GM18951 (cell line): ENCODE data around the gene AGBL5.

Source experiments
- POLR2A ChIP-seq: IDR thresholded peaks from 4 replicates; pipeline ENCODE4 v1.6.1; 2011; ENCODE audit warnings: mild to moderate bottlenecking; ENCODE audit not compliant: insufficient read length, insufficient read depth; ENCODE audit errors: extremely low read depth
- in situ Hi-C: fragments of 300-500 bp; cut with MboI; formaldehyde crosslinking; loops from one replicate; pipeline ENCODE4 v1.12.0; 2022; ENCODE audit warnings: low sequenced_read_pairs, mixed read lengths, inconsistent platforms; ENCODE audit not compliant: unreplicated experiment

The AGBL5 gene, protein sequence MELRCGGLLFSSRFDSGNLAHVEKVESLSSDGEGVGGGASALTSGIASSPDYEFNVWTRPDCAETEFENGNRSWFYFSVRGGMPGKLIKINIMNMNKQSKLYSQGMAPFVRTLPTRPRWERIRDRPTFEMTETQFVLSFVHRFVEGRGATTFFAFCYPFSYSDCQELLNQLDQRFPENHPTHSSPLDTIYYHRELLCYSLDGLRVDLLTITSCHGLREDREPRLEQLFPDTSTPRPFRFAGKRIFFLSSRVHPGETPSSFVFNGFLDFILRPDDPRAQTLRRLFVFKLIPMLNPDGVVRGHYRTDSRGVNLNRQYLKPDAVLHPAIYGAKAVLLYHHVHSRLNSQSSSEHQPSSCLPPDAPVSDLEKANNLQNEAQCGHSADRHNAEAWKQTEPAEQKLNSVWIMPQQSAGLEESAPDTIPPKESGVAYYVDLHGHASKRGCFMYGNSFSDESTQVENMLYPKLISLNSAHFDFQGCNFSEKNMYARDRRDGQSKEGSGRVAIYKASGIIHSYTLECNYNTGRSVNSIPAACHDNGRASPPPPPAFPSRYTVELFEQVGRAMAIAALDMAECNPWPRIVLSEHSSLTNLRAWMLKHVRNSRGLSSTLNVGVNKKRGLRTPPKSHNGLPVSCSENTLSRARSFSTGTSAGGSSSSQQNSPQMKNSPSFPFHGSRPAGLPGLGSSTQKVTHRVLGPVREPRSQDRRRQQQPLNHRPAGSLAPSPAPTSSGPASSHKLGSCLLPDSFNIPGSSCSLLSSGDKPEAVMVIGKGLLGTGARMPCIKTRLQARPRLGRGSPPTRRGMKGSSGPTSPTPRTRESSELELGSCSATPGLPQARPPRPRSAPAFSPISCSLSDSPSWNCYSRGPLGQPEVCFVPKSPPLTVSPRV

DNA sequence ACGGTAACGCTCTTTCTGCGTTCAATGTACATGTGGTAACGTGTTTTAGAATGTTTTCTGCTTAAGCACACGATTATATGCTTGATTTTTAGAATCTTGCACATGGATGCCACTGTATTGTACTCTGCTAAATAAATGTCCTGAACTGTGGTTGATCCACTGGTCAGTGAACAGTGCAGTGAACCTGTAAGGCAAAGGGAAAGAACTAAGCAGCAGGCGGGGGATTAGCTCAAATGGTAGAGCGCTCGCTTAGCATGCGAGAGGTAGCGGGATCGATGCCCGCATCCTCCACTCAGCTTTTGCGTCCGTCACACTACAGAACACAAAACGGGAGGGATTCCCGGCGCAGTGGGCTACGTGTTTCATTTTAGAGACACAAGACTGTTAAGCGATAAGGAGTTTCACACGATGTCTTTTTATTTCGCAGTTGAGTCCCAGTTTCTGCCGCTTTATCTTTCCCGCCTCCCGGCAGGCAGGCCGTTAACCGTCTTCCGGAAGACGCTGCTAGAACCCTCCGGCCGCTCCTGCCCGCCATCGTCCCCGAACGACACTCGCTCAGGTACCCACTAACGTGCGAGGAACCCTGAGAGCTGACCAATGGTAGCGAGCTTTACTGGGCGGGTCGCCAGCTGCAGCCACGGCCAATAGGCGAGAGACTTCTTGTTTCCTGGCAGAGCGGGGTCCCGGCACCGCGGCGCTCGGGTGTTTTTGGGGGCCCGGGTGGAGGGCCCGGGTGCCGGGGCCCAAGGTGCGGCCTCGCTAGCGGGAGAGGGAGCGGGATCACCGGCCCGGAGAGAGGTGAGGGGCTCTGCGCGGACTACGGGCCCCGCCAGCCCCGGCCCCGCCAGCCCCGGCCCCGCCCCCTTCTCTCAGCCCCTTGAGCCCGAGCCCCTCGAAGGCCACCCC lies at the start of gene AGBL5:
Gene AGBL5 (plus strand): TSS at position 673 of the 906 bp plus-strand sequence. CDS start 1,291 bp downstream, outside the sequence.
- in situ Hi-C loops, result no loop called here
- peak; percentile 68 for TF ChIP-seq POLR2A

- TF ChIP-seq POLR2A, result no peak
- in situ Hi-C loops, result no loop called here
These were observed 49.5 kb upstream of the AGBL5 start for GRCh38 chr2:27001950-27002349.

DNA sequence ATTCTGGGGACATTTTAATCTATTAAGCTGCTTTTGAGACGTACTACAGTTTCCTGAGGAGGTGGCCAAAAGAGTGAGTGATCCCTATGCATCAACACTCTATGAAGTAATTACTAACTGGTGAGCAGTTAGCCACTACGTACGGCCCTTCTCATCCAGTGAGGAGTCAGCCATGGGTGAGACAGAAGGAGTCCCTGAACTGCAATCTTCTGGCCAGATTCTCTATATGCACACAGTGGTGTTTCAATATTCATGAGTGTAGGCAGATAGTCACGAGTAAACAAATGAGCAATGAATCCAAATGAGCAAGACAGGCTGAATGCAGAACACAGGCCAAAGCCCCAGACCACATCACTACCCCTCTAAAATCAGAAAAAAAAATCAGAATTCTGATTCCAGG lies 48.5 kb upstream of the AGBL5 start:
- in situ Hi-C loops, result no loop called here
- no peak for TF ChIP-seq POLR2A

GRCh38 chr2:27003857-27004256 lies 47.6 kb upstream of the AGBL5 start:
- no peak for TF ChIP-seq POLR2A
- in situ Hi-C loops, result no loop called here

DNA sequence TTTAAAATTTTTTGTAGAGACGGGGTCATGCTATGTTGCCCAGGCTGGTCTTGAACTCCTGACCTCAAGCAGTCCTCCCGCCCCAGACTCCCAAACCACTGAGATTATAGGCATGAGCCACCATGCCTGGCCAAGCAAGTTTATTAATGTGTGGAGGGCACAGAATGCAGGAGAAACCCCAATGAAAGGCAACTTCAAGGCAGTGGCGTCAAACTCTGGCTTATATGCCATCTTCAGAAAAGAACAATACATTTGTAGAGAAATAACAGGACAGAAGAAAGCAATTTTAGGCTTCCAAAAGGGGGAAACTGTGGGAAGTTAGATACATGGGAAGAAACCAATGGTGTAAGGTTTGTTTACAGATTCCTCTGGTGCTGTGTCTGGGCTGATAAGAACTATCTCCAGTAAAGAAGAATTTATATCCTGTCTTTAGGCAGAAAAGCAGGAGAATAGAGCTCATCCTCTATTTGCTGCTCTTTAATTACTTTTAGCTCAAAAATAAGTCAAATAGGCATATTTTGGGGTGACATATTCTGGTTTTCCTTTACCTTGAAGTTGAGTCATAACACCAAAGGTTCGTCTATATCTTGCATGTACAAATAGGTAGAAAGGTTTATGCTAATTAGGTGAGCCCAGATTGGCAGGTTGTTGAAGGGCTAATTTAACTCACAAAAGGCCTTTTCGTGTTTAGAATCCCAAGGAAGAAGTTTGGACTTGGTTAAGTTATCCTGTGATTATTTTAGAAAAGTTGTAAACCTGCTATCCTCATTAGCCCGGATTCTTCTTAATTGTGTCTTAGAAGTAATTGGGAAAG lies 44.7 kb upstream of the AGBL5 start:
- in situ Hi-C loops, result no loop called here
- TF ChIP-seq POLR2A, result no peak

DNA sequence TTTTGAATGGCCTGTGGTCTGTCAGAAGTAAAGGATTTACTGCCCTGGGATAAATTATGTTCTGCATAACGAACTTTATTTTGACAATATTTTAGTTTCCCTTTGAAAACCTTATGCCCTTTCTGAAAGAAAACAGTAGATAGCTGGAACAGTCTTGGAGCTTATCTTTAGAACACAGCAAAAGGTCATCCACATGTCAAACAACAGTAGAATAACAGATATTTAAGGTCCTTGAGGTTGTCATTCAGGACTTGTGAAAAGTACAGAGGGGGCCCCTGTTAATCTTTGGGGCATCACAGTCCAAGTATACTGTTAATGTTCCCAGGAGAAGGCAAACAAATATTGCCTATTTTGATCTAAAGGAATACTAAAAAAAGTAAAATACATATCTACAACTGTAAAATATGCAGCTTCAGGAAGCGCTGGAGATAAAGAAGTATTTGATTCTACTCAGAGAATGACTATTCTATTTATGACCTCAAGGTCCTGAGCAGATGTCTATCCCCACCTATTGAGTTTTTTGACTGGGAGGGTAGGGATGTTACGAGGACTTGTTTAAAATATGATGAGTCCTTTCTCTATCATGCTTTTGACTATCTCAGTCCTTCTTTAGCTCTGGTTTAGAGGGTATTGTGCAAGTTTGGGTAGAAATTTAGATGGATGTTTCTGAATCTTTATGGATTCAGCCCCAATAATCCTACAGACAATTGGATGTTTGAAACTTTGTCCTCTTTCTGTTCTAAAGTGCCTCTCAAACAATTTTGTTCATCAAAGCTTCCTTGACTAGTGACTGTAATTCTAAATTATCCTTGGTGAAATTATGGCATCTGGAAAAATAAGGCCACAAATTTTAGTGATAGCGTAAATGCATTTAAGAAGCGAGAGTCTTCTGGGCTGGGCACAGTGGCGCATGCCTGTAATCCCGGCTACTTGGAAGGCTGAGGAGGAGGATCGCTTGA lies 43.8 kb upstream of the AGBL5 start:
- in situ Hi-C loops, result no loop called here
- no peak for TF ChIP-seq POLR2A

DNA sequence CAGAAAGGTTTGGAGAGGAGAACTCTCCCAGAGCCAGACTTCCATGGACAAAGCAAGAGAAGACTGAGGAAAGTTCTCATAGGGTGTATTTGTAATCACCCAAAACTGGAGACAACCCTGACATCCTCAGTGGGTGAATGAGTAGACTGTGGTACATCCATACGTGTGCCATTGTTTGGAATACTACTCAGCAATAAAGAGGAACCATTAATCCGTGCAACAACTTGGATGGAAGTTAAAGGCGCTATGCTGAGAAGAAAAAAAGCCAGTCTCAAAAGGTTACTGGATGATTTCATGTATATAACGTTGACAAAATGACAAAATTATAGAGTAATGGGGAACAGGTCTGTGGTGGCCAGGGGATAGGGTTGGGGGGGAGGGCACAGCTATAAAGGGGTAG lies 42.8 kb upstream of the AGBL5 start:
- TF ChIP-seq POLR2A, result no peak
- in situ Hi-C loops, result no loop called here

- TF ChIP-seq POLR2A, result no peak
- in situ Hi-C loops, result no loop called here
These were observed 42.4 kb upstream of the AGBL5 start for GRCh38 chr2:27009083-27009482.

- TF ChIP-seq POLR2A, result no peak
- in situ Hi-C loops, result no loop called here
These were observed 41.8 kb upstream of the AGBL5 start for GRCh38 chr2:27009716-27010115.

GRCh38 chr2:27010139-27010538 lies 41.3 kb upstream of the AGBL5 start:
- TF ChIP-seq POLR2A, result no peak
- in situ Hi-C loops, result no loop called here

- no peak for TF ChIP-seq POLR2A
- in situ Hi-C loops, result no loop called here
These were observed 37.7 kb upstream of the AGBL5 start for GRCh38 chr2:27013738-27014137.
